Ovary (tissue), 3 donors: Measurements from ENCODE around the gene APOA1.

Experiments
- POLR2A ChIP-seq: fragments of 450-650 bp; IDR thresholded peaks from one replicate; pipeline ENCODE4 v1.6.1; 2017; ENCODE audit warnings: antibody characterized with exemption, mild to moderate bottlenecking, moderate library complexity
- TF ChIP-seq, protein P1 (sequence below), 3 donors: fragments of 450-650 bp in 2 of 3; fragments of 200-600 bp in 1 of 3; IDR thresholded peaks; one replicate each; pipeline versions ENCODE4 v1.5.1 to v1.8.0; 2016 to 2022; ENCODE audit warnings: antibody characterized with exemption in 3 of 3, mild to moderate bottlenecking in 1 of 3
- donor health status: DM: no; HTN: no; CAD: no.

- TF ChIP-seq POLR2A, result no peak
- TF ChIP-seq, protein P1, sequence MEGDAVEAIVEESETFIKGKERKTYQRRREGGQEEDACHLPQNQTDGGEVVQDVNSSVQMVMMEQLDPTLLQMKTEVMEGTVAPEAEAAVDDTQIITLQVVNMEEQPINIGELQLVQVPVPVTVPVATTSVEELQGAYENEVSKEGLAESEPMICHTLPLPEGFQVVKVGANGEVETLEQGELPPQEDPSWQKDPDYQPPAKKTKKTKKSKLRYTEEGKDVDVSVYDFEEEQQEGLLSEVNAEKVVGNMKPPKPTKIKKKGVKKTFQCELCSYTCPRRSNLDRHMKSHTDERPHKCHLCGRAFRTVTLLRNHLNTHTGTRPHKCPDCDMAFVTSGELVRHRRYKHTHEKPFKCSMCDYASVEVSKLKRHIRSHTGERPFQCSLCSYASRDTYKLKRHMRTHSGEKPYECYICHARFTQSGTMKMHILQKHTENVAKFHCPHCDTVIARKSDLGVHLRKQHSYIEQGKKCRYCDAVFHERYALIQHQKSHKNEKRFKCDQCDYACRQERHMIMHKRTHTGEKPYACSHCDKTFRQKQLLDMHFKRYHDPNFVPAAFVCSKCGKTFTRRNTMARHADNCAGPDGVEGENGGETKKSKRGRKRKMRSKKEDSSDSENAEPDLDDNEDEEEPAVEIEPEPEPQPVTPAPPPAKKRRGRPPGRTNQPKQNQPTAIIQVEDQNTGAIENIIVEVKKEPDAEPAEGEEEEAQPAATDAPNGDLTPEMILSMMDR (IDR thresholded peaks at IDR 0.05), result no peak
These were observed 36.8 kb downstream of the APOA1 start for GRCh38 chr11:116800610-116801009.
